Measurements from ENCODE around the gene POLD1.

The POLD1 gene

GRCh38 chr19:50406829-50407228 lies 22.7 kb downstream of the POLD1 start:
- Histone ChIP-seq H3K4me3 (replicated peaks; ENCODE audit: insufficient read depth, low read length) (no peak overlapping the region), H3K27me3 (ENCODE audit: insufficient read depth, poor library complexity, severe bottlenecking) (no peaks in the 10 kb centered on the region), H3K27ac (replicated peaks) (no peak overlapping the region)
- no peak for DNase-seq (ENCODE audit: low read depth in 1 of 2, low spot score in 1 of 2)
- TF ChIP-seq SPI1 (IDR thresholded peaks at IDR 0.05; ENCODE audit: borderline replicate concordance, low read depth) = no peak
- TF ChIP-seq GABPA (IDR thresholded peaks at IDR 0.05; ENCODE audit: low read depth) = no peak
- TF ChIP-seq POLR2AphosphoS5 (IDR thresholded peaks at IDR 0.05; ENCODE audit: low read depth) = no peak
- no peak for TF ChIP-seq REST (IDR thresholded peaks at IDR 0.05; ENCODE audit: insufficient replicate concordance, low read depth)
- TF ChIP-seq CTCF (IDR thresholded peaks at IDR 0.05; ENCODE audit: insufficient read depth, low read length) = no peak

GRCh38 chr19:50409347-50409746 lies 25.2 kb downstream of the POLD1 start:
- Histone ChIP-seq H3K4me3 (replicated peaks; ENCODE audit: insufficient read depth, low read length) (no peak overlapping the region), H3K27ac (replicated peaks) (no peak overlapping the region), H3K27me3 (ENCODE audit: insufficient read depth, poor library complexity, severe bottlenecking) (no peaks in the 10 kb centered on the region)
- no peak for TF ChIP-seq REST (IDR thresholded peaks at IDR 0.05; ENCODE audit: insufficient replicate concordance, low read depth)
- no peak for TF ChIP-seq GABPA (IDR thresholded peaks at IDR 0.05; ENCODE audit: low read depth)
- no peak for TF ChIP-seq CTCF (IDR thresholded peaks at IDR 0.05; ENCODE audit: insufficient read depth, low read length)
- TF ChIP-seq POLR2AphosphoS5 (IDR thresholded peaks at IDR 0.05; ENCODE audit: low read depth) = no peak
- no peak for TF ChIP-seq SPI1 (IDR thresholded peaks at IDR 0.05; ENCODE audit: borderline replicate concordance, low read depth)
- DNase-seq (ENCODE audit: low read depth in 1 of 2, low spot score in 1 of 2) = no peak

GRCh38 chr19:50410109-50410508 lies 26.0 kb downstream of the POLD1 start:
- no peak overlapping the region for H3K27ac ChIP-seq (replicated peaks)
- no peaks in the 10 kb centered on the region for H3K27me3 ChIP-seq (ENCODE audit: insufficient read depth, poor library complexity, severe bottlenecking)
- H3K4me3 ChIP-seq (replicated peaks; ENCODE audit: insufficient read depth, low read length) = no peak overlapping the region
- no peak for TF ChIP-seq POLR2AphosphoS5 (IDR thresholded peaks at IDR 0.05; ENCODE audit: low read depth)
- no peak for TF ChIP-seq SPI1 (IDR thresholded peaks at IDR 0.05; ENCODE audit: borderline replicate concordance, low read depth)
- TF ChIP-seq REST (IDR thresholded peaks at IDR 0.05; ENCODE audit: insufficient replicate concordance, low read depth) = no peak
- TF ChIP-seq CTCF (IDR thresholded peaks at IDR 0.05; ENCODE audit: insufficient read depth, low read length) = no peak
- TF ChIP-seq GABPA (IDR thresholded peaks at IDR 0.05; ENCODE audit: low read depth) = no peak
- no peak for DNase-seq (ENCODE audit: low read depth in 1 of 2, low spot score in 1 of 2)

All from HL-60 (cell line).